Choroid plexus epithelial cell (primary cell): ENCODE results near the gene RNH1.

Source experiments
- DNase-seq: peaks from one replicate; pipeline ENCODE4 v3.0.0-alpha.2; 2010; ENCODE audit warnings: low read depth
- H3K4me3 ChIP-seq: 2 replicates; pipeline ENCODE4 v1.5.1; 2011; ENCODE audit warnings: low read depth, mild to moderate bottlenecking, control low read depth, low read length, moderate library complexity
- CTCF ChIP-seq: conservative IDR thresholded peaks from 2 replicates; pipeline ENCODE4 v1.5.1; 2011; ENCODE audit warnings: low read depth, mild to moderate bottlenecking, control low read depth, inconsistent platforms, low read length, moderate library complexity

Gene RNH1

GRCh38 chr11:494761-495536 is 12.1 kb downstream of the RNH1 start:
- DNase-seq: no peak
- no peak for TF ChIP-seq CTCF
- no peak overlapping the region for H3K4me3 ChIP-seq

- no peak for TF ChIP-seq CTCF
- DNase-seq: no peak
- no peak overlapping the region for H3K4me3 ChIP-seq
Observed at GRCh38 chr11:492427-493226, 14.4 kb downstream of the RNH1 start.

GRCh38 chr11:491358-491757 is 15.7 kb downstream of the RNH1 start:
- no peak overlapping the region for H3K4me3 ChIP-seq
- DNase-seq: no peak
- no peak for TF ChIP-seq CTCF

- no peak overlapping the region for H3K4me3 ChIP-seq
- no peak for TF ChIP-seq CTCF
Observed at GRCh38 chr11:490930-491260, 16.1 kb downstream of the RNH1 start.

GRCh38 chr11:490186-490929 is 16.7 kb downstream of the RNH1 start:
- TF ChIP-seq CTCF: no peak

More at GRCh38 chr11:490930-491260, 16.1 kb downstream of the RNH1 start:
- no peak for DNase-seq

GRCh38 chr11:489610-490185 is 17.3 kb downstream of the RNH1 start:
- TF ChIP-seq CTCF: no peak
- DNase-seq: no peak
- no peak overlapping the region for H3K4me3 ChIP-seq

More at GRCh38 chr11:490186-490929, 16.7 kb downstream of the RNH1 start:
- H3K4me3 ChIP-seq: no peak overlapping the region
- no peak for DNase-seq
